GM12892 (cell line): Measurements from ENCODE around the gene MINDY4.

Experiments
- POLR2A ChIP-seq: IDR thresholded peaks from 2 replicates; pipeline ENCODE4 v1.6.1; 2011; ENCODE audit warnings: low read depth, low read length, control low read depth
- POLR2AphosphoS5 ChIP-seq: IDR thresholded peaks from 2 replicates; pipeline ENCODE4 v1.6.1; 2011; ENCODE audit warnings: low read depth, low read length, control low read depth

GRCh38 chr7:30850426-30850825 lies 79.2 kb downstream of the MINDY4 start:
- TF ChIP-seq POLR2A (no peak), POLR2AphosphoS5 (no peak)
